Measurements from ENCODE around the gene CBX5.
"Not testable (repeated sequence)": the region's sequence is repeated elsewhere in the genome, so short reads cannot be mapped to it uniquely, and the experiment has no call there.

Gene CBX5

DNA sequence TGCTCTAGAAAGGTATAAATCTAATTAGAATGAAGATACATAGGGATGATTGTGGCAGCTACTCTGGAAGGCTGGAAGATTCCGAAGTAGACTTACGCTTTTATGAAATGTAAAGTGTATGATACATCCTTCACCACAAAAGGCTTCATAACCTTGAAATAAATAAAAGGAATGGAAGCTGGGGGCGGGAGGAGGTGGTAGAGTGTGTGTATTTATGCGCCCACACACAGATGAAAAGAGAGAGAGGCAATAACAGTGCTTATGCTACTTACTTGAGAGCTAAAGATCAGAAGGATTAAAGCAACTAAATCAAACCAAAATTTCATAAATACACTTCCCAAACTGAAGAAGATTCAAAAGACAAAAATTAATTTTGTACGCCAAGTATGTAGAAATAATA, 30.4 kb downstream of the CBX5 start:
- TF ChIP-seq Cebpa-rat (IDR thresholded peaks at IDR 0.05) = no peak
- Histone ChIP-seq H4K20me1 (peaks cover 40% of the 10 kb centered on the region), H3K9me3 (no peaks in the 10 kb centered on the region), H3K36me3 (peaks cover 96% of the 10 kb centered on the region), H3K27ac (no peak overlapping the region), H3K9ac (no peak overlapping the region), H3K4me2 (no peak overlapping the region), H3K4me3 (no peak overlapping the region), H3K27me3 (no peaks in the 10 kb centered on the region), H3K4me1 (no peaks in the 10 kb centered on the region)

DNA sequence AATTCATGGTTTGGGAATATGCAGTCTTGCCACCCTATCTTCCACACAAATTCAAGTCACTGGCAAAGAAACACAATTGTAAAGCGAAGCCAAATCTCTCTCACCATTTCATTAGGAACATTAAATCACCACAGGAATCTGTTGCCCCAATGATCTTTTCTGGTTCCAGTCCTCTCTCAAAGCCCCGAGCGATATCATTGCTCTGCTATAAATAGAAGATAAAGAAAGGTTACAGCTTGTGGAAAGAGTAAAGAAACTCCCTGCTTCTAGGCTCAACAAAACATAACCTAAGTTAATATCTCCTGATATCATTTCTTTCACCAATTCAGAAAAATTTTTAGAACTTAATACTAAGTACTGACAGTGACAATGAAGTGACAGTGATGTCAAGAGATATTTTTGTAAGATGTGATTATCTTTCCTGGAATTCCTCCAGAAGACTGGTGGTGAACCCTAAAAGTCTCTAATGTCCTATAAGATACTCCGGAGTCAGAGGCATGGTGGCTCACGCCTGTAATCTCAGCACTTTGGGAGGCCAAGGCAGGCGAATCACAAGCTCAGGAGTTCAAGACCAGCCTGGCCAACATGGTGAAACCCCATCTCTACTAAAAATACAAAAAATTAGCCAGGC, 33.8 kb downstream of the CBX5 start:
- Histone ChIP-seq H3K4me2 (no peak overlapping the region), H3K9me3 (no peaks in the 10 kb centered on the region), H3K4me1 (no peaks in the 10 kb centered on the region), H3K36me3 (peaks cover 100% of the 10 kb centered on the region), H3K4me3 (no peak overlapping the region), H3K9ac (no peak overlapping the region), H3K27ac (no peak overlapping the region), H3K27me3 (no peaks in the 10 kb centered on the region), H4K20me1 (peaks cover 29% of the 10 kb centered on the region)
- TF ChIP-seq Cebpa-rat (IDR thresholded peaks at IDR 0.05) = no peak

DNA sequence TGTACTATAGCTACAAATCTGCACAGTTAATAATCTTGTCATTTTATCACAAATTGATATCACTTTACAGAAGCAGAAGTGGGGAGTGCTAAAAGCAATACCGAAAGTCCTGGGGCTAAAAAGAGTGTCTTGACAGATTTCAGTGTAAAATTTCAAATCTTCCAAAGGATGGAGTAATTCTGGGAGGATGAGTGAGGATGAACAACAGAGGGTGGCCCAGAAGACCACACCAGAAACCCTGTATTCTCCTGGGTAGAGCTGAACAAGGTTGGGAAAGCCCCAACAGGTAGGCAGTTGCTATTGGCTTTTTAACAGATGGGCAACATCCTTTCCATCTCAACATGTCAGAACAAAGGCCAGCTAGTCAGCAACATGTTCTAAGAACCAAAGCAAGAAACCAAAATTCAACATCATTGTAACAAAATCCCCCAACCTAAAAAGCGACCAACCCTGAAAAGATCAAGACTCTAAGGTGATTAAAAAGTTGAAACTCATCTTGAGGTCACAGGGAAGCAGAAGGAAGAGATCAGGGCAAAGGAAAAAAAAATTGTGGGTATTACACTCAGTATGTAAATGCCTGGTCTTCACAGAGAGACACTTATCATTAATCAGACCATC, 38.8 kb downstream of the CBX5 start:
- Histone ChIP-seq H3K4me2 (no peak overlapping the region), H3K27ac (no peak overlapping the region), H4K20me1 (peaks cover 35% of the 10 kb centered on the region; the same call in 1 of the 2 replicates), H3K9me3 (no peaks in the 10 kb centered on the region), H3K27me3 (no peaks in the 10 kb centered on the region), H3K36me3 (peaks cover 100% of the 10 kb centered on the region), H3K4me3 (no peak overlapping the region), H3K4me1 (no peaks in the 10 kb centered on the region), H3K9ac (no peak overlapping the region)
- no peak for TF ChIP-seq Cebpa-rat (IDR thresholded peaks at IDR 0.05)

DNA sequence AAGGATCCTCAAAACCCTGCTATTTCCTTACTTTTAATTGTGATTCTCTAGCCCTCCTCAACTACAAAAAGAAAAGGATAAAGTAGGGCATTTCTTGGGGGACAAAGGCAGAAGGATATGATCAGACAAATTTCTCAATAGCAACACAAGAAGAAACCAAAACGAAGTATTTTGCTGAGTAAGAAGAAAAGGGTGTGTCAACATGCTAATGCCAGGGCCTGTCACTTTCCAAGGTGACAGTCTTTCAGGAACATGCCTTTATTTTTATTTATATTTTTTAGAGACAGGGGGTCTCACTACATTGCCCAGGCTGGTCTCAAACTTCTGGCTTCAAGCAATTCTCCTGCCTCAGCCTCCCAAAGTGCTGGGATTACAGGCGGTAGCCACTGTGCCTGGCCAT, 39.8 kb downstream of the CBX5 start:
- H3K27me3 ChIP-seq = no peaks in the 10 kb centered on the region
- no peak overlapping the region for H3K9ac ChIP-seq
- H3K4me2 ChIP-seq = no peak overlapping the region
- H3K9me3 ChIP-seq = no peaks in the 10 kb centered on the region
- TF ChIP-seq Cebpa-rat (IDR thresholded peaks at IDR 0.05) = no peak
- peaks cover 35% of the 10 kb centered on the region; the same call in 1 of the 2 replicates for H4K20me1 ChIP-seq
- no peak overlapping the region for H3K27ac ChIP-seq
- no peak overlapping the region for H3K4me3 ChIP-seq
- no peaks in the 10 kb centered on the region for H3K4me1 ChIP-seq
- peaks cover 96% of the 10 kb centered on the region for H3K36me3 ChIP-seq

DNA sequence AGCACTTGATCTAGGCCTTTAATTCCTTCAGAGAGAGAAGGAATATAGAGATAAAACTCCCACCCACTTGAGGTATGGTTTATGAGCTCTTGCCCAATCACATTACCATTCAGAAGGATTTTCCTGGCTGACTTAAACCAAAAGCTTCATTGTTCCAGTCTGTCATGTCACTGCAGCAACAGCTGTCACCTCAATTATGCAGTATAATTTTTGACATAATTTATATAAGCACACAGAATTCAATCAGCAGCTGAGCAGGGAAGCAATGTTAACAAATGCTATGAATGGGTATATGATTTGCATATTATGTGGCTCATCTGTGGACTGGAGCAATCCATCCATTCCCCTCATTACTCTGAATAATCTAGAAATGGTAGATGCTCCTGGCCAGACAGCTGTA, 40.3 kb downstream of the CBX5 start:
- Histone ChIP-seq H4K20me1 (peaks cover 35% of the 10 kb centered on the region; the same call in 1 of the 2 replicates), H3K4me1 (no peaks in the 10 kb centered on the region), H3K9me3 (no peaks in the 10 kb centered on the region), H3K4me3 (no peak overlapping the region), H3K27ac (no peak overlapping the region), H3K27me3 (no peaks in the 10 kb centered on the region), H3K4me2 (no peak overlapping the region), H3K9ac (no peak overlapping the region), H3K36me3 (peaks cover 91% of the 10 kb centered on the region)
- no peak for TF ChIP-seq Cebpa-rat (IDR thresholded peaks at IDR 0.05)

DNA sequence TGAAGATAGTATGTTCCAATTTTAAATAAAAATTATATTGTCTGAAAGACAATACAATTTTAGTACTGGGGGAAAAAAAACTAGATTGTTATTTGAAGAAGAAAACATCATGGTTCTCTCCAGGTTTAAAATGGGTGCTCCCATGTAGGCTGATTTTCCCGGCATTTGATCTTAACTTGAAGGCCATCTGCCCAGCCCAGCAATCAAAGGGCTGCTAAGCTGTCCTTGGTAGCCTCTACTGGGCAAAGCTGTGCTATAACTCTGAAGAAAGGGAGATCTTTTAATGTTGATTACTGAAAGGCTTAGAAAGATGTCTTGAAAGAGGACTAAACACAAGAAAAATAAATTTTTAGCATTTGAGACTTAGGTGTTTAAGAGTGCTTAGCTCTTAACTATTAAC, 41.4 kb downstream of the CBX5 start:
- H3K27ac ChIP-seq = no peak overlapping the region
- no peaks in the 10 kb centered on the region for H3K27me3 ChIP-seq
- no peak overlapping the region for H3K4me3 ChIP-seq
- peaks cover 88% of the 10 kb centered on the region for H3K36me3 ChIP-seq
- TF ChIP-seq Cebpa-rat (IDR thresholded peaks at IDR 0.05) = no peak
- no peaks in the 10 kb centered on the region for H3K4me1 ChIP-seq
- H3K9me3 ChIP-seq = no peaks in the 10 kb centered on the region
- H3K4me2 ChIP-seq = no peak overlapping the region
- no peak overlapping the region for H3K9ac ChIP-seq
- 0 out of 2 replicates have a peak, but pooled peaks cover 29% of the 10 kb centered on the region for H4K20me1 ChIP-seq

DNA sequence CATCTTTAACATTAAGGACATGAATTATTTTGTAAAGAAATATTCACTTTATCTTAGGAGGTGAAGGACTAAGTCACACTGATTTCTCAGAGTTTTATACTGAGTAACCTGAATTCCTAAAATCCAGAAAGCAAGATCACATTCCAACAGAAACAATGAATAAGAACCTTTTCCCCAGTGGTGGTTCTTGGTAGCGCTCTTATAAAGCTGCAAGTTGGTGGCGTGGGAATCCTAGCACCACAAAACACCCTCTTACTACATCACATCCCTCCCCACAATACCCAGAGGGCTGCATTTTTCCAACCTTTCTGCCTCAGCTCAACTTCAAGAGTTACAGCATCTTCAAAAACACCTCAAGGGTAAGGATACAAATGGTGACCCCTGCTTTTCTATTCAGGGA, 47.1 kb downstream of the CBX5 start:
- no peak overlapping the region for H3K27ac ChIP-seq

DNA sequence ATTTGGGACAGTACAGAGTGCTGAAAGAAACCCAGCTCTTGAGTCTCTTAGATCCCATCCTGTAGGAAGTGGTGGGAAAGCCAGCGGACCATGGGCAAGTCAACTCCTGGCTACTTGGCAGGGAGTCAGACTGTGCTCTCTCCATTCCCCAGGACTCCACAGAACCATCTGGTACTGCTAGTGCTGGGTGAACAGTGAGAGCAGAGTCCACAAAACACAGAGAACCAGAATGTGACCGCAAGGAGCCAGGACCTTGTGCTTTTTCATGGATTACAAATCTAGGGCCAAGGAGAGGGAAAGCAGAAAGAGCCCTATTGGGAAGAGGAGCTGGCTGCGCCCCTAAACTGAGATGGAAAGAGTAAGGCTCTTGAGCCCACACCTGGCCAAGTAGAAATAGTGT, 48.7 kb downstream of the CBX5 start:
- H3K4me3 ChIP-seq, H3K27me3 ChIP-seq, H3K9ac ChIP-seq, H3K4me2 ChIP-seq, H3K27ac ChIP-seq, H3K9me3 ChIP-seq, H4K20me1 ChIP-seq: not testable (repeated sequence)
- peaks cover 37% of the 10 kb centered on the region for H3K4me1 ChIP-seq
- peaks cover 26% of the 10 kb centered on the region for H3K36me3 ChIP-seq

More for the DNA sequence above, 47.1 kb downstream of the CBX5 start:
- H3K4me1 ChIP-seq = peaks cover 28% of the 10 kb centered on the region
- H3K27me3 ChIP-seq = no peaks in the 10 kb centered on the region
- no peak overlapping the region for H3K4me2 ChIP-seq
- no peak for TF ChIP-seq Cebpa-rat (IDR thresholded peaks at IDR 0.05)
- no peaks in the 10 kb centered on the region for H3K9me3 ChIP-seq
- no peak overlapping the region for H3K9ac ChIP-seq
- no peak overlapping the region for H3K4me3 ChIP-seq
- H4K20me1 ChIP-seq = no peaks in the 10 kb centered on the region
- peaks cover 41% of the 10 kb centered on the region for H3K36me3 ChIP-seq

DNA sequence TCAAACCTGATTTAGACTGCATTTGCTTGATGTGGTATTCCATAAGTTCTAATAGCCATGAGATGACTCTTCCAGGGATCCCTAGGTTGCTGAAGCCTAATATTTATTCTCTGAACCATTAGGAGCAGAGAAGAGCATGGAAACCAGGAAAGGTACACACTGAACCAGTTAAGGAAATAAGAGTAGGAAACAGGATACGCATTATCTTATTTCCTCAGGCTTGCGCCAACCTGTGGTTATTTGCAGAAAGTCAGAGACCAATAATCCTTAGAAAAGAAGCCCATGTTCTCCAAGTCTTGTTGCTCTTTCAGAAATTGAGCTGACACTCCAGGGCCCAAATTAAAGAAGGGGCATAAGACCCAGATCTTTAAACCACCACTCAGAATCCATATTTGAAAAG, 49.4 kb downstream of the CBX5 start:
- no peak overlapping the region for H3K27ac ChIP-seq
- H3K4me2 ChIP-seq = no peak overlapping the region

DNA sequence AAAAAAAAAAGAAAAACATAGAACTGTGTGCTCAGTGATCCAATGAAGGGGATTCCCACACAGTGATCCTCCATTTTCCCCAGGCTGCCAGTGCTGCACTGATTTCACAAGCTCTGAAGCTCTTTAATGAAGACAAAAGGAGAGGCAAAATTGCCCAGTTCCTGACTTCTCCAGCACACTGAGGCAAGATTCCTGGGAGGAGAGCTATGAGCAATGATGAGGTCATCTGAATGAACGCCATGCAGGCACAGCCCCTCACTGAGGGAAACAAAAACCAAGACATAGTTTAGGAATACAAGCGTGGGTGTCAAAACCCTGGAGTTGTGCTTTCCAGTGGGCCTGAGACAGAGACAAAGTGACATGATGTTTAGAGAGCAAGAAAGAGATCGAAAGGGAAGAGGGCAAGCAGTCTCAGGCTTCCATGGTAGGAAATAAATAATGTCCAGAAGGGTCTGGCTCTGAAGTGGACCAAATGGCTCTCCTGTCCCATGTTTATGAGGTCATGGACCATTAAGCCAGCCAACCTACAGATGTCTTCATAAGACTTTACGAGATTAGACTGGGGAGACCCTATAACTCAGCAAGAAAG, 50.2 kb downstream of the CBX5 start:
- Histone ChIP-seq H4K20me1 (no peaks in the 10 kb centered on the region), H3K4me2 (0 out of 2 replicates have a peak overlapping the region, but pooled peaks have one; percentile 10), H3K9ac (no peak overlapping the region), H3K9me3 (no peaks in the 10 kb centered on the region), H3K4me3 (no peak overlapping the region), H3K27me3 (no peaks in the 10 kb centered on the region), H3K4me1 (peaks cover 37% of the 10 kb centered on the region), H3K36me3 (peaks cover 18% of the 10 kb centered on the region), H3K27ac (no peak overlapping the region)
- no peak for TF ChIP-seq Cebpa-rat (IDR thresholded peaks at IDR 0.05)

More for the DNA sequence above, 49.4 kb downstream of the CBX5 start:
- TF ChIP-seq Cebpa-rat (IDR thresholded peaks at IDR 0.05) = no peak
- peaks cover 37% of the 10 kb centered on the region for H3K4me1 ChIP-seq
- H3K36me3 ChIP-seq = peaks cover 18% of the 10 kb centered on the region
- H3K27me3 ChIP-seq = no peaks in the 10 kb centered on the region
- H4K20me1 ChIP-seq = no peaks in the 10 kb centered on the region
- no peak overlapping the region for H3K9ac ChIP-seq
- no peak overlapping the region for H3K4me3 ChIP-seq
- no peaks in the 10 kb centered on the region for H3K9me3 ChIP-seq
